Hematopoietic multipotent progenitor cell treated with erythropoietin and hydrocortisone succinate and interleukin-3 and kit ligand, for 8 days (in vitro differentiated cells): ENCODE data around the gene PET100.
A peak's percentile ranks its signal among the peaks of the same experiment; 100 is the strongest.

Source experiments
- DNase-seq: peaks from one replicate; pipeline ENCODE4 v3.0.0-alpha.2; 2015

The PET100 gene

GRCh38 chr19:7635670-7636069, 6.1 kb downstream of the PET100 start:
- no peak for DNase-seq

- no peak for DNase-seq
These were observed 6.7 kb downstream of the PET100 start for GRCh38 chr19:7636317-7636690.

DNA sequence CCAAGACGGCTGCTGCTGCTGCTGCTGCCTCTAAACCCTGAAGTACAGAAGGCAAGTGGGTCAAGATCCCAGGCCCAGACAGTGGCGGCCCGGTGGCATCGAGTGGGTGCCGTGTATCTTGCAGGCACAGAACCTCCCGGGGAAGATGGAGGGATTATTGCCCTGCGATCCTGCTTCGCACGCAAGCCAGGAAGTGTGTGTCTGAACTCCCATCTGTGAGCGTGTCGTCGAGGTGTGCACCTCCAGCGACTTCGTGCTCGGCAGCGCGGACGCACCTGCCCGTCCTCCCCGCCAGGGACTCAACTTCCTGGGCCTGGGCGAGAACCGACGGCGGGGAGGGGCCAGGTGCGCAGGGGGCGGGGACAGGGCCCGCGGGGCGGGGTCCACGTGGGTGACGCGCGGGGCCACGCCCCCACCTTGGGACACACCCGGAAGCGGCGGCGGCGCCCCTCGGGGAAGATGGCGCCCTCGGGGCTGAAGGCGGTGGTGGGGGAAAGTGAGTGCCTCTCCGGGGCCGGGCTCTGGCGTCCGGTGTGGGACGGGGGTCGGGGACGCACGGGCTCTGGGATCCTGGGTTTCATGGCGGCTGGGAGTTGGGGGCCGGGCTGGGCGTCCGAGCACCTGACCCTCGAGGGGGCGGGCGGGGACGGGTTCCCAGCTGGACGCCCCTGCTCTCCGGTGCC, 7.2 kb downstream of the PET100 start, which contains the start of gene STXBP2:
STXBP2 (plus strand) TSS at position 420 of the 683 bp plus-strand sequence; CDS start at position 460, 40 bp downstream.
- DNase-seq = peak; percentile 71

DNA sequence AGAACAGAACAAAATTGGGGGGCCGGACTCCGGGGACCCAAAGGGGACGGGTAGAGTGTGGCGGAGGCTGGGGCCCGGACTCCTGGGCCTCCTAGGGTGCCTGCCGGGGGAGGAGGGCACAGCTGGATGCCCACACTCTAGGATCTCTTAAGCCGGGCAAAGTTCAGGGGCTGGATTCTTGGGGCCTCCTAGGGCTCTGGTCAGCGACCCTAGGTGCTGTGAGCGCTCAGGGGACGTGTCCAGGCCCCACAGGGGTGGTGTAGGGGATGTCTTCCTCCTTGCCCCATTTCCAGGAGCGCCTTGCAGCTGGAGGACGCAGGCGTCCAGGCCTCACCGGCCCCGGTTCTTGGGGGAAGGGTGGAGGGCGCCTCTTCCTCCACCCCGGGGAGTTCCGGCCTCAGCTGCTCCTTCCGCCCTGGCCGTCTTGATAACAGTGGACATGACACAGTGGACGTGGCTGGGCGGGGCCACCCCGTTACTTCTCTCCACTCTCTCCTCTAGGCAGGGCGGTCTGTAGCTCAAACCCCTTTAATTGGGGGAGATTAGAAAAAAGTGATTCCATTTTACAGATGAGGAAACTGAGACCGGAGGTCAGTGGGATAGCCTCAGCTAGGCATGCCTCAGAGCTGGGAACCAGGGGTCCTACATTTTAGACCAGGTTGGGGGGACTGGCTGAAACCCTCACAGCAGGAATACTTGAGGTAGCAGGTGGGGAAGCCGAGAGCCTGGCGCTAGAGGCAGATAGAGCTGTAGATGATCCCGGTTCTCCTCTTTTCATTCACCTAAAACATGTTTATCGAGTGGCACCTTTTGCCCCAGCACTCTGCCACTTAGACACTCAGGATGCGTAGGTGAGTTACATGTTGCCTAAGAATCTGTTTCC, 8.0 kb downstream of the PET100 start:
- DNase-seq = peak; percentile 69

GRCh38 chr19:7638802-7639465, 9.3 kb downstream of the PET100 start:
- peak; percentile 10 for DNase-seq

- DNase-seq = no peak
These were observed 10.3 kb downstream of the PET100 start for GRCh38 chr19:7639863-7640348.

- no peak for DNase-seq
These were observed 11.2 kb downstream of the PET100 start for GRCh38 chr19:7640803-7641202.

DNA sequence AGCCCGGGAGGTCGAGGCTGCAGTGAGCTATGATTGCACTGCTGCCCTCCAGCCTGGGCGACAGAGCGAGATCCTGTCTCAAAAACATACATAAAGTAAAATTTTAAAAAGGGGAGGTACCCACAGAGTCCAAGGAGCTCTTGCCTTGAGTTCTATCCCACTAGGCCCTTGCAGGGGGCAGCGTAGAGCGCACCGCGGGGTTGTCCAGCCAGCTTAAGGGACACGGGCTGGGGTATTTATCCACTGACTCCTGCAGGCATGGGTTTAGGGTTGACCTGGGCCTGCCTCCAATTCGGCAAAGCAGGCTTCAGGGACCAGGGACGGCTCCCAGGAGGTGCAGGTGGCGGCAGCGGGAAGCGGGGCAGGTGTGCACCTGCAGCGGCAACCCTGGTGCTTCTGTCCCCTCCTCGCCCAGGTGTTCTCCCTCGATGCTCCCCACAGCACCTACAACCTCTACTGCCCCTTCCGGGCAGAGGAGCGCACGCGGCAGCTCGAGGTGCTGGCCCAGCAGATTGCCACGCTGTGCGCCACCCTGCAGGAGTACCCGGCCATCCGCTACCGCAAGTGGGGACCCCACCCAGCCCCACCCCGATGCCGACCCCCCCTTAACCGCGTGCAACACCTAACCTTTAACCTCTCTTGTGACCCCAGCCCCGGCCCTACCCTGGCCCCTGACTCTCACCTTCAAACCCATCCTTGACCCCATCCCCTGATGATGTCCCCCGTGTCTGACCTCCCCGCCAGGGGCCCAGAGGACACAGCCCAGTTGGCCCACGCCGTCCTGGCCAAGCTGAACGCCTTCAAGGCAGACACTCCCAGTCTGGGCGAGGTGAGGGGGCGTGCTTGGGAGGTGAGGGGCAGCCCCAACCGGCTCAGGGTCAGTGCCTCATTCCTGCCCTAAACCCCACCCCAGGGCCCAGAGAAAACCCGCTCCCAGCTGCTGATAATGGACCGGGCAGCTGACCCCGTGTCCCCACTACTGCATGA, 12.0 kb downstream of the PET100 start:
- peak; percentile 16 for DNase-seq

DNA sequence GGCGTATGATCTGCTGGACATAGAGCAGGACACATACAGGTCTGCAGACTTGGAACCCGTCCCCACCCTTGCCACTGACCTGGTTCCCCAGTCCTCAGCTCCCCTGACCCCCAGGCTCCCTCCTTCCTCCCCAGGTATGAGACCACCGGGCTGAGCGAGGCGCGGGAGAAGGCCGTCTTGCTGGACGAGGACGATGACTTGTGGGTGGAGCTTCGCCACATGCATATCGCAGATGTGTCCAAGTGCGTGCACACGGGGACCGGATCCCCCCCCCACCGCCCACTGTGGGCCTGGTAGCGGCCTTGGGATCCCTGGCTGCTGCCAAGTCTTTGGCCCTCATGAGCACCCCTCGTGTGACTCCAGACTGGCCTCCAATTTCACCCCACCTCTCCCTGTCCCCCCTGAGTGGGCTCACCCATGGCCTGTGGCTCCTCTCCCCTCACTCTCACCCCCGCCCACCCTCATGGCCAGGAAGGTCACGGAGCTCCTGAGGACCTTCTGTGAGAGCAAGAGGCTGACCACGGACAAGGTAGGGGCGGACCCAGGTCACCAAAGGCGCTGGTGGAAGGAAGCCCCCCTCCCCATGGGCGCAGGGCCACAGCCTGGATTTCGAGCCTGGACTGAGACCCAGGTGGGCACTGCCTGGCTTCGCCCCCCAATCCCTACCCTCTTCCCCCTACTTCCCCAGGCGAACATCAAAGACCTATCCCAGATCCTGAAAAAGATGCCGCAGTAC, 12.9 kb downstream of the PET100 start:
- DNase-seq = no peak

DNA sequence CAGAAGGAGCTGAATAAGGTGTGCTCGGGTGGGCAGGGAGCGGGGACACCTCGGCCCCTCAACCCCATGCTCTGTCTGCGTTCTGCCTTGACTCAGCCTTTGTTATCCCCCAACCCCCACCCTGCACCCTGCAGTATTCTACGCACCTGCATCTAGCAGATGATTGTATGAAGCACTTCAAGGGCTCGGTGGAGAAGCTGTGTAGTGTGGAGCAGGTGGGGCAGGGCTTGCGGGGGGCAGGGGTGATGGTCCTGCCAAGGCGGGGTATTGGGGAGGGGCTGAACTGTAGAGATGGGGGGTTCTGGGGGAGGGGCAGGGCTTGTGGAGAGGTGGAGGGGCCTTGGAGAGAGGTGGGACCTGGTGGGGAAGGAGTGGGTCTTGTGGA, 13.4 kb downstream of the PET100 start:
- no peak for DNase-seq

- DNase-seq = peak; percentile 46
These were observed 14.3 kb downstream of the PET100 start for GRCh38 chr19:7643629-7644549.

- no peak for DNase-seq
These were observed 14.9 kb downstream of the PET100 start for GRCh38 chr19:7644550-7644877.

DNA sequence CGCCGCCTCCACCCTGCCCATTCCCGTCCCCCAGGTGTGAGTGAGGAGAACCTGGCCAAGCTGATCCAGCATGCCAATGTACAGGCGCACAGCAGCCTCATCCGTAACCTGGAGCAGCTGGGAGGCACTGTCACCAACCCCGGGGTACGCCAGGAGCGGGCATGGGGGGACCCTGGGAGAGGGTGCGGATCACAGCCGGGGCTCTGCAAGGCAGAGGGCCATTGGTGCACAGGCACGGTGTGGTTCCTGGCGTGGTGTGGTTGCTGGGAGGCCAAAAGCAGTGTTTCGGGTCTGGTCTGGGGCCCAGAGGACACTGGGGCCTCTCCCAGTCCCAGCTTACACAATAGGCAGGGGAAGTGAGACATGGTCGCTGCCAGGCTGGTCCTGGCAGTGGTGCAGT, 15.6 kb downstream of the PET100 start:
- no peak for DNase-seq

DNA sequence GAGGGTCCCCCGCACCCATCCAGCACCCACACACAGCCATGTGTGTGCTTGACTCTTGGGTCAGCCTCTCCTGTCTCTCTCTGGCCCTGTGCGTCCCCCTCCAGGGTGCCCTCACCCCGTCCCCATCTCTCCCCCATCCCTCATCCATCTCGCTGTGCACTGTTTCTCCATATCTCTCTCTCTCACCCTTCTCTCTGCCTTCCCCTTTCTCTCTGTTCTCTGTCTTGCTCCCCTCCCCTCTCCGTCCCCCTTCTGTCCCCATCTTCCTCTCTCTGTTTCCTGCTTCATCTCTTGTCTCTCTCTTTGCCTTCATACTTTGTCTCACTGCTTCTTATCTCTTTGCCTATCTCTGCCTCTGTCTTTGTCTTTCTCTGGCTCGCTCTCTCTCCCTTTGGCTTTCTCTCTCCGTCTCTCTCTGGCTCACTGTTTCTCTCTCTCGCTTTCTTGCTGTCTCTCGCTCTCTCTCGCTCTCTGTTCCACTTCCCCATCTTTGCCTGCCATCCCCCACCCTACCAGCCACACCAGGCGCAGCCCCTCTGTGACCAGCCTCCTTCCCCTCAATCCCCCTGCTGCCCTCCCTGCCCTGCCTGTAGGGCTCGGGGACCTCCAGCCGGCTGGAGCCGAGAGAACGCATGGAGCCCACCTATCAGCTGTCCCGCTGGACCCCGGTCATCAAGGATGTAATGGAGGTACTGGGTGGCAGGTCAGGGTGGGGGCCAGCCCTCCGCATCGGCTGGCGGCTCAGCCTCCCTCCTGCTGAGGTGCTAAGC, 16.2 kb downstream of the PET100 start:
- no peak for DNase-seq

DNA sequence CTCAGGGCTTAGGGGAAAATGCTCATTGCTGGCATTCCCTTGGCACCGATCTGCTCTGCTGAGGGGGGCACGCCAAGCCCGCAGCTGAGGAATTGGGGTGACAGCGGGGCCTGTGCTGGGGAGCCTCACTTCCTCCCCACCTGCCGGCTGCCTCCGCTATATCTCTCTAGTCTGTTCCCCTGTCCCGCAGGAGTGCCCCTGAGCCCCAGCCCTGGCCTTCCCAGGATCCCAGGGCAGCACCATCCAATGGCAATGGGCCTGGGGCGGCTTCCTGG, 16.8 kb downstream of the PET100 start:
- DNase-seq = no peak

- no peak for DNase-seq
These were observed 17.6 kb downstream of the PET100 start for GRCh38 chr19:7647156-7647555.

DNA sequence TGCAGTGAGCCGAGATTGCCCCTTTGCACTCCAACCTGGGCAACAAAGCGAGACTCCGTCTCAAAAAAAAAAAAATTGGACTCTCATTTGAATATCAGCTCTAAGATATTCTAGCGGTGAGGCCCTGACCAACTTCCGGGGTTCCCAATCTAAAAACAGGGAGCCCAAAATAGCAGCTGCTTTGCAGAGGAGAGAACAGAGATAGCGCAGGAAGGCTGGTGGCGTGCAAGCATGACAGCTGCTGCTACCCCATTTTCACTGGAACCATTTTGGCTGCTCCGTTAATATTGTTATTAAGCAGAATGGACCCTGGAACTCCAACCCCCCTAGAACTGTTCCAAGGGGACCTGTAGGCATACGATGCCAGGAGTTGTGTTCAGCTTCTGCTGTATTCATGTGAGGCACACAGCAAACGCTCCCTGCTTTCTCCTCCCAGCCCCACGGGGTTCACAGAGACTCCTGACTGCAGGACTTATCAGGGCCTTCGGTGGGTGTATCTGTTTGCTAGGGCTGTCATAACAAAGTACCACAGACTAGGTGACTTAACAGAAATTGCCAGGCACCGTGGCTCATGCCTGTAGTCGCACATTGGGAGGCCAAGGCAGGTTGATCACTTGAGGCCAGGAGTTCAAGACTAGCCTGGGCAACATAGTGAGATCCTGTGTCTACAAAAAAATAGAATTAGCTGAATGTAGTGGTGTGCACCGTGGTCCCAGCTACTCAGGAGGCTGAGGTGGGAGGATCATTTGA, 18.8 kb downstream of the PET100 start:
- peak; percentile 60 for DNase-seq

DNA sequence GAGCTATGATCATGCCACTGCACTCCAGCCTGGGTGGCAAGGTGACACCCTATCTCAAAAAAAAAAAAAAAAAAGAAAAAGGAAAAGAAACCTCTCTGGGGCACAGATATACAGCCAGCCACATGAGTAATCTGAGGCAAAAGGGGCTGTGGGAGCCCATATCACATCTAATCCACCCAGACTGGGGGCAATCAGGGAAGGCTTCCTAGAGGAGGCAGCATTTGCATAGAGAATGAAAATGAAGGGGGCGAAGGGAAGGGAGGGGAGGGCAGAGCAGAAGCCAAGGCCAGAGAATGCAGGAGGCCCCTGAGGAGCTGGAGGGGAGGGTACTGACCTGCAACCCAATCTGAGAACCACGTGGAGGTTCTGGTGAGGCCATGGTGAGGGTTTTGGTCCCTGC, 20.6 kb downstream of the PET100 start:
- DNase-seq = no peak

DNA sequence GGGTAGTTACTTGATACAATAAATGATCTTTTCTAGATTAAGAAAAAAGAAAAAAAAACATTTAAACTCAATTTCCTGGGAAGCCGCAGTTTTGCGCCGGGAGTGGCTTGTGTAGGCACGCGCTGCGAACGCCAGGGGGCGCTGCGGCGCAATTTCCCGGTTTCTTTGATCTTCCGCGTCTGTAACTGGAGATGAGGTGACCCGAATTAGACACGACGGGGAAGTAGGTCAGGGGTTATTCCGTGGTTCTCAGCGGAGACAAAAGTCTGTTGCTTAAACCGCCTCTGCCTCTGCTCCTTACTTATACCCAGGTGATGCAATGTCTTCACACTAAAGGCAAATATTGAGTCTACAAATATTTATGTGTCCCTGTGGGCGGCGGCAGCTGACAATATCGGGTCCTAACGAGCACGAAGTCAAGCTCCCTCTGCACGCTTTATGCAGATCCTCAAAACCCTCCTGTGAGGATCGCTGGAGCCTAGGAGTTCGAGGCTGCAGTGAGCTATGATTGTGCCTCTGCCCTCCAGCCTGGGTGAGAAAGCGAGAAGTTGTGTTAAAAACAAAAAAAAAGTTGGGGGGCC, 22.6 kb downstream of the PET100 start:
- DNase-seq = peak; percentile 85
